HG03378 (cell line): ENCODE measurements around the gene ADAMTSL3.
A peak's percentile ranks its signal among the peaks of the same experiment; 100 is the strongest.

Source experiments
- ATAC-seq: cut with Tn5 transposase; IDR thresholded peaks from one replicate; pipeline ENCODE4 v1.9.1; 2021; ENCODE audit warnings: mild to moderate bottlenecking, moderate library complexity; ENCODE audit not compliant: unreplicated experiment

The ADAMTSL3 gene

GRCh38 chr15:83914906-83915305, 261.0 kb downstream of the ADAMTSL3 start:
- no peak for ATAC-seq

- ATAC-seq = no peak
These were observed 263.5 kb downstream of the ADAMTSL3 start for GRCh38 chr15:83917432-83917831.

DNA sequence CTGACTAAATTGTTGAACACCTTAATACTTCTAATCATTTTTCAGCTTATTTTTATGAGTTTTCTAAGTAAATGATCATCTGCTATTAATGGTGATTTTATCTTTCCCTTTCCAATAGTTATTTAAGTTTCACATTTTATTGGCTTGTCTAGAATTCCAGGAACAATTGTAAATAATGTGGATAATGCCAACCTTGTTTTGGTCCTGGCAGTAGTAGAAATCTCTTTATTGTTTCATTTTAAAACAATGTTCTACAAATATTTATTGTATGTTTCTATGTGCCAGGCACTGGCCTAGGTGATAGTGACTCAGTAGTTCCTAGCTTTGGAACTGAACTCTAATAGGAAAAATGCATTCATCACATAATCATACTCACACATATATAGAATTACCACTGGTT, 264.1 kb downstream of the ADAMTSL3 start:
- ATAC-seq = no peak

- peak; percentile 77 for ATAC-seq
These were observed 265.5 kb downstream of the ADAMTSL3 start for GRCh38 chr15:83919319-83919830.

DNA sequence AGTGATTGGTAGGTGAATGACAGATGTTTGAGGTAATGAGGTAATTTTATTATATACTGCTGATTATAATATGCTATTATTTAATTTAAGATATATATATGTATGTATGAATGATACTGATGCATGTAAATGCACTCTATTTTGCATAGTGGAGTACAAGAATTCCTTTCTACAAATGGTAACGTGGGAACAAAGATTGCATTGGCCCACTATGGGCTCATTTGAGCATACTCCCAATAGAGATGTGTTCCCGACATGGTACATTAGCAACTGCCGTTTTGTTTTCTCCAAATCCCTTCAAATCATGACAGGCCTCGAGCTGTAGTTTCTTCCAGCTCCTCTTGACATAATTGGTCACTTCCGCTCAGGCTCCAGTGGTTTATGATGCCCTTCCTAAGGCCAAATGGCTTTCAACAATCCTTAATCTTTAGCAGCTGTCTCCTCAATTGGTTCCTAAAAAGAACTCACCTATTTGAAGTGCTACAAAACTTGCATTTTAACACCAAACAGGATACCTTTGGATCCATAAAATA, 266.1 kb downstream of the ADAMTSL3 start:
- peak; percentile 1 for ATAC-seq

DNA sequence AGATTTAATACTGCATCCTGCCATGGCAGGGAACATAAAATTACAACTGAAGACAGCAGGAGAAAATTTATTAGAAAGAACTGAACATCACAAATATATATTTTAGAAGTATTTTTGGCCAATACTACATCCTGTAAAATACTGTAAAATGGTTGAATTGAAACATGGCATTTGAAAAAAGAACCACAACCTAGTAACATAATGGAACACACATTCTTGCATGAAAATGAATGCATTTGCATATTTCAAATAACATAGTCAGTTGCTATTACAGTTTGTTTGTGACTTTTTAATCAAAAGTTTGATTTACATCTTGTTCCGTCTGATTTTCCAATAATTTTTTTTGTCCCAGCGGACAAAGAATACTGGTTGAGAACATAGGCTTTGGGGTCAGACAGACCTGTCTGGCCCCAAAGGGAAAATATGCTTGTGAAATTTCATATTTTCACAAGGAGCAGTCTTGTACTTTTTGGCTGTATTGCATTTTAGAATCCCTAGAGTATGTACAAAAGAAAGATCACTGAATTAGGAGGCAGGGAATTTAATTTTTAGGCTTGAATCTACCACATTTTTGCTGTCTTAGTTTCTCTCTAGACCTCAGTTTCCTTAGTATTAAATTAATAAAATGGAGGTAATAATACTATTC, 268.8 kb downstream of the ADAMTSL3 start:
- ATAC-seq = no peak

- ATAC-seq = no peak
These were observed 272.2 kb downstream of the ADAMTSL3 start for GRCh38 chr15:83926116-83926515.

- ATAC-seq = peak; percentile 48
These were observed 273.9 kb downstream of the ADAMTSL3 start for GRCh38 chr15:83927704-83928391.

- ATAC-seq = peak; percentile 84
These were observed 274.4 kb downstream of the ADAMTSL3 start for GRCh38 chr15:83928392-83928734.

GRCh38 chr15:83928878-83929418, 275.0 kb downstream of the ADAMTSL3 start:
- no peak for ATAC-seq

GRCh38 chr15:83929619-83930018, 275.7 kb downstream of the ADAMTSL3 start:
- ATAC-seq = no peak

DNA sequence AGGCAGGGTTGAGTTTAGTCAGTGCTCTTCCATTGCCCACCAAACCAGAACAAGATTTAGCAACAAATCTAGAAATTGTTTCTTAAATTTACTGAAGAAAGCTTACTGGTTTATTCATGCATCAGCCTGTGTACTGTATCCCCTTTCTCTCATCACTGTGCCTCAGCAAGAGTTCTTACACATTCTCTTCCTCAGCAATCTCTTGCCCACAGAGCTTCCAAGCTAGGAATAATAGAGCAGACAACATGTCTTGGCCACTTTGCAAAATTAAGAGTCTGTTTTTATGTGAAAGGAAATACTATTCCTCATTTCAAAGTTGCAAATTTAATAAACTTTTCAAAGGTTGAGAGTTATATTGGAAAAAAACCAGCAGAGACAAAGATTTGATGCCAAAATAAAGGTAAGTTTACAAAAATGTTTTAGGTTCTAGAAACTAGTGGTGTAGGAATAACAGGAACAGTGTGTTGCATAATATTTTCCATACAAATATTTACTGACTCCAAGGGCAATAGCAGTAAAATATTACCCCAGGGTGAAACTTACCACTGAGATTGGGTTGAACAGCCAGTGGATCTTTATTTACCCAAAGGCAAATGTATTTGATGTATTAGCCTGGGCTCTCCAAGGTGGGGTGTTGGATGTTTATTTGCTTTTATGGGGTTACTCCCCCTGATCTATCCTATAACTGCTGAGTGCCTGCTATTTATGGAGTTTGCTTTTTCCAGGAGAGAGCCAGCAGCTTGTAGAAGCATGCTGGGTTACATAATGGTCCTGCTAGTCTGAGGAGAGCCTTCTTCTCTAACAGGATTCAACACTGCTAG, 276.7 kb downstream of the ADAMTSL3 start:
- ATAC-seq = no peak

GRCh38 chr15:83935774-83936173, 281.9 kb downstream of the ADAMTSL3 start:
- ATAC-seq = no peak

DNA sequence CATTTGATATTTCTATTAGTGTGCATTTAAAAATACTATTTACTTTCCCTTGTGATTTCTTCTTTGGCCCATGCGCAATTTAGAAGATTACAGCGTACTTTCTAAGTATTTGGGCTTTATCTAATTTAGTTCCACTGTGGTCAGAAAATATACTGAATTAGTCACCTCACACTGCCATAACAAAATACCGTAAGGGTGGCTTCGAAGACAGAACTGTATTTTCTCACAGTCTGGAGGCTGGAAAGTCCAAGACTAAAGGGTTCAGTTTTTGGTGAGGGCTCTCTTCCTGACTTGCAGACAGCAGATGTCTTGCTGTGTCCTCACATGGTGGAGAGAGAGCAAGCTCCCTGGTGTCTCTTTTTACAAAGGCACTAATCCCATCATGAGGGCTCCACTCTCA, 286.2 kb downstream of the ADAMTSL3 start:
- ATAC-seq = no peak

DNA sequence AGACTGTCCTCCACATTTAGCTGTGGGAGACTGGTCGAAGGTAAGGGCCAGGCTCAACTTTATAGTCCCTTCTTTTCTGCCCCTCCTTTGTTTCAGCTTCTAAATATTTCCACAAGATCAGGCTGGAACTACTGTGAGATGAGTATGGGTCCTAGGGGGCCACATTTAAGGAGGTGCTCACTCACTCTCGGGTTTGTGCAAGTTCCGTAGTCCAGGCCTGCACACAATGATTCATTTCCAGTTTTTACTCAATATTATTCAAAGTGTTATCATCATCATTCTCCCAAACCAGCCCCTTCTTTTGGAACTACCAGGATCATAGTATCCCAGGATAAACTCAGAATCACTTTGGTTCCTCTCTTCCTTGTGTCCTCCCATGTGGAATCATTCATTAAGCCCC, 289.1 kb downstream of the ADAMTSL3 start:
- ATAC-seq = no peak

- ATAC-seq = no peak
These were observed 290.0 kb downstream of the ADAMTSL3 start for GRCh38 chr15:83943849-83944404.

DNA sequence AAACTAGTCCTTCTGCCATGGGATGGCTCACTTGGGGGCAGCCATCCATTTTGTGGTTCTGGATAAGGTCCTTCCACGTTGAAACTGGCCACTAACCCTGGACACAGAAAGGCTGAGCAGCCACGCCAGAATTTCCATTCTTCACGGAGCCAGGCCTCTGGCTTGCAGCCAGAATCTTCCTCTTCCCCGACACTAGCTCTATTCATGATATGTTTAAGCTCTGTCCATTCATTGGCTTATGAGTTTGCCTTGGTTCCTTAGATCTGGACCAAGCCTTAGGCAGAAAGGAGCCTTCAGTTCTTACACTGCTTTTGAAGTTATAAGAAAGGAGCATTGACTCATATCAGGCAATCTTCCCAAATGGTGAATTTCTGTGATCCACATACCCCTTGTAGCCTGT, 293.2 kb downstream of the ADAMTSL3 start:
- ATAC-seq = no peak

DNA sequence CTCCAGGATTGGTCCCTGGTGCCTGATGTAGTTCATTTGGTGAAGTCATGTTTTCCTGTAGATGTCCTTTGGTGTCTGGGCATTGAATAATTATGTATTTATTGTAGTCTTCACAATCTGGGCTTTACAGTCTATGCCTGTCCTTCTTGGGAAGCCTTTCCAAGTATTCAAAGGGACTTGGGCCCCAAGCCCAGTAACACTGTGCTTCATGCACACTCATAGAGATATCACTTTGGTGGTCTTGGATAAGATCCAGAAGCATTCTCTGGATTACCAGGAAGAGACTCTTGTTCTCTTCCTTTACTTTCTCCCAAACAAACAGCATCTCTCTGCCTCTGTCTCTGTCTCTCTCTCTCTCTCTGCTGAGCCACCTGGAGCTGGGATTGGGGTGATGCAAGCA, 300.6 kb downstream of the ADAMTSL3 start:
- ATAC-seq = no peak

GRCh38 chr15:83955806-83956265, 301.9 kb downstream of the ADAMTSL3 start:
- peak; percentile 99 for ATAC-seq

DNA sequence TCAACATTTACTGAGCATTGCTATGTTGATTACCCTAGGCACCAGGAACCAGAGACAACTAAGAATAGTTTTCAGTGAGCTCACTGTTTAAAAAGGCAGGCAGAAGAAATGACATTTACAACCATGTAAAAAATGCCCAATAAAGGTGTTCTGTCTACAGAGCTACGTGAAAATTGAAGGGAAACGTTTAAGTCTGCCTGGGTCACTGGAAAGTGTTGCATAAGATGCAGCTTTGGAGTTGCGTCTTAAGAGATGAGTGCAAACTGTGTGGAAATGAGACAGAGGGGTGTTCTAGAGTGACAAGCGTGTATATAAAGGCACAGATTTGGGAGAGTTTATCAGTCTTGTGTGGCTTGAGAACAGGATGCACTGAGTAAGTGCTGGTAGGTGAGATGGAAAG, 303.0 kb downstream of the ADAMTSL3 start:
- no peak for ATAC-seq

GRCh38 chr15:83959477-83959876, 305.6 kb downstream of the ADAMTSL3 start:
- no peak for ATAC-seq
